ENCODE results near the gene THOC1. TPM values are rescaled to one million over a fixed set of nuclear protein-coding genes. Genes with fewer than 3 reads are reported as not detected.

THOC1 gene
- total RNA-seq, 2 donors from 2014 or later: 8.9 to 11.4 TPM

GRCh38 chr18:227374-227773, 40.5 kb downstream of the THOC1 start:
- no peak overlapping the region for H3K27ac ChIP-seq
- no peak for TF ChIP-seq CTCF (IDR thresholded peaks at IDR 0.05)
- H3K4me3 ChIP-seq: no peak overlapping the region
- H3K27me3 ChIP-seq: no peaks in the 10 kb centered on the region
- peaks cover 46% of the 10 kb centered on the region for H3K36me3 ChIP-seq
- H3K9me3 ChIP-seq: no peaks in the 10 kb centered on the region
- no peaks in the 10 kb centered on the region for H3K4me1 ChIP-seq
- DNase-seq (ENCODE audit: low spot score): no peak

GRCh38 chr18:225745-226144, 42.1 kb downstream of the THOC1 start:
- Histone ChIP-seq H3K36me3 (peaks cover 46% of the 10 kb centered on the region), H3K27ac (no peak overlapping the region), H3K4me1 (no peaks in the 10 kb centered on the region), H3K4me3 (no peak overlapping the region), H3K9me3 (no peaks in the 10 kb centered on the region), H3K27me3 (no peaks in the 10 kb centered on the region)
- no peak for DNase-seq (ENCODE audit: low spot score)
- TF ChIP-seq CTCF (IDR thresholded peaks at IDR 0.05): no peak

- no peaks in the 10 kb centered on the region for H3K27me3 ChIP-seq
- H3K9me3 ChIP-seq: no peaks in the 10 kb centered on the region
- DNase-seq (ENCODE audit: low spot score): no peak
- no peak for TF ChIP-seq CTCF (IDR thresholded peaks at IDR 0.05)
- peaks cover 55% of the 10 kb centered on the region for H3K36me3 ChIP-seq
- H3K27ac ChIP-seq: no peak overlapping the region
- H3K4me1 ChIP-seq: no peaks in the 10 kb centered on the region
- H3K4me3 ChIP-seq: no peak overlapping the region
Observed at GRCh38 chr18:220708-221107, 47.1 kb downstream of the THOC1 start.

GRCh38 chr18:217532-218336, 50.1 kb downstream of the THOC1 start:
- H3K27ac ChIP-seq: no peak overlapping the region
- no peak for DNase-seq (ENCODE audit: low spot score)
- H3K4me1 ChIP-seq: no peaks in the 10 kb centered on the region
- no peaks in the 10 kb centered on the region for H3K27me3 ChIP-seq
- H3K9me3 ChIP-seq: no peaks in the 10 kb centered on the region
- H3K4me3 ChIP-seq: no peak overlapping the region
- no peak for TF ChIP-seq CTCF (IDR thresholded peaks at IDR 0.05)
- peaks cover 52% of the 10 kb centered on the region for H3K36me3 ChIP-seq

- DNase-seq (ENCODE audit: low spot score): no peak
- no peak for TF ChIP-seq CTCF (IDR thresholded peaks at IDR 0.05)
- no peak overlapping the region for H3K27ac ChIP-seq
- H3K4me1 ChIP-seq: no peaks in the 10 kb centered on the region
- H3K4me3 ChIP-seq: no peak overlapping the region
- no peaks in the 10 kb centered on the region for H3K27me3 ChIP-seq
- H3K36me3 ChIP-seq: peaks cover 70% of the 10 kb centered on the region
- H3K9me3 ChIP-seq: no peaks in the 10 kb centered on the region
Observed at GRCh38 chr18:215448-216010, 52.3 kb downstream of the THOC1 start.
